Cardiac fibroblast (primary cell): Measurements from ENCODE around the gene CHST11.

Experiments used
- DNase-seq, 2 donors: peaks; one replicate each; pipeline versions ENCODE4 v3.0.0 to v3.0.0-alpha.2; 2010; ENCODE audit warnings: low read depth in 2 of 2
- H3K4me3 ChIP-seq, 2 donors: replicated peaks in 1 of 2; 1 replicate in 1 of 2; 2 replicates in 1 of 2; pipeline ENCODE4 v1.5.1; 2011; ENCODE audit warnings: low read depth in 2 of 2, low read length in 2 of 2, mild to moderate bottlenecking in 2 of 2, moderate library complexity in 1 of 2
- CTCF ChIP-seq: IDR thresholded peaks from one replicate; pipeline ENCODE4 v1.5.1; 2011; ENCODE audit warnings: low read depth, mild to moderate bottlenecking, low read length, inconsistent platforms

Gene CHST11

GRCh38 chr12:104544836-104545235 lies 88.1 kb downstream of the CHST11 start:
- no peak for TF ChIP-seq CTCF
- H3K4me3 ChIP-seq, result no peak overlapping the region
- no peak for DNase-seq

GRCh38 chr12:104546575-104546974 lies 89.8 kb downstream of the CHST11 start:
- no peak overlapping the region for H3K4me3 ChIP-seq
- TF ChIP-seq CTCF, result no peak
- no peak for DNase-seq

DNA sequence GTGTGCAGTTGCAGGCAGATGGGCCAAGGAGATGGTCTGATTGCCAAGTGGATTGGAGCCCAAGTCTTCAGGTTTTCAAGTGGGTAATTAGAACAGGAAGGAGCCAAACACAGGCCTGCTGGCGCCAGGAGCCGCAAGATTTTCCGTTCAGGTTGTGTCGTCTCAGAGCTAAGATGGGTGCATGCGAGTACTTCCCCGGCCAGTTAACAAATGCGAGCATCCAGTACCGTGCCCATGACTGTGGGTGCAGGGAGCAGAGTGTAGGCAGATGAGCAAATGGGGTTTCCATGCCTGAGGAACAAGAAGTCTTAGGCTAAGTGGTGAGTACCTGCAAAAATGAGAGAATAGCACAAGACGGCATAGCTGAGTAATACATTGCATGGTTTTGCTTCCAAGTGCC lies 90.5 kb downstream of the CHST11 start:
- TF ChIP-seq CTCF, result no peak
- H3K4me3 ChIP-seq, result no peak overlapping the region
- no peak for DNase-seq

DNA sequence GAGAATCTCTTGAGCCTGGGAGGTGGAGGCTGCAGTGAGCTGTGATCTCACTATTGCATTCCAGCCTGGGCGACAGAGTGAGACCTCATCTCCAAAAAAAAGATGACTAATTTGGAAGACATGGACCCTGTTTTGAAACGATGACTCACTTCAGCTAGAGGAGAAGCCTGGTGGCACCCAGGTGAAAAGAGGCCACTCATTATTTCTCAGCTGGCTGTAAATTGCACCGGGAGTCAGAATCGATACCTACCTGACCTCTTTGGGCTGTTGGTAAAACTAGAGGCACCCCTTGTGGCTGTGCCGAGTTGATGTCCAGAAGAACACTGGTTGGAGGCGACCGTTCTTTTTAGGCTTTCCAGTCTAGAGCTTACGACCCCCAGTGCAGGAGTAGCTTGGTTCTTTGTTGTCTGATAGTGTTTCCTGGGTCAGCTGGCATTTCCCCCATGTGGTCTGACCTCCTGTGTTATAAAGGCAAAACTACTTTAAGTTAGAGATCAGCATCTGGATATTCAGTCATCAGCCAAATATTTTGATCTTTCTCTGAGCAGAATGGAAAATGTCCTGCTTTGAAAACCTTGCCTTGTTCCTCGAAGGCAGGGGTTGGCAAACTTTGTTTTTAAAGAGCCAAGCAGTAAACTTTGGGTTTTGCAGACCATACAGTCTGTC lies 93.2 kb downstream of the CHST11 start:
- no peak for TF ChIP-seq CTCF
- DNase-seq, result peak in 1 of 2 donors; percentile 54
- H3K4me3 ChIP-seq, result no peak overlapping the region

- no peak overlapping the region for H3K4me3 ChIP-seq
- TF ChIP-seq CTCF, result no peak
- no peak for DNase-seq
Observed at GRCh38 chr12:104551313-104551931, 94.7 kb downstream of the CHST11 start.

DNA sequence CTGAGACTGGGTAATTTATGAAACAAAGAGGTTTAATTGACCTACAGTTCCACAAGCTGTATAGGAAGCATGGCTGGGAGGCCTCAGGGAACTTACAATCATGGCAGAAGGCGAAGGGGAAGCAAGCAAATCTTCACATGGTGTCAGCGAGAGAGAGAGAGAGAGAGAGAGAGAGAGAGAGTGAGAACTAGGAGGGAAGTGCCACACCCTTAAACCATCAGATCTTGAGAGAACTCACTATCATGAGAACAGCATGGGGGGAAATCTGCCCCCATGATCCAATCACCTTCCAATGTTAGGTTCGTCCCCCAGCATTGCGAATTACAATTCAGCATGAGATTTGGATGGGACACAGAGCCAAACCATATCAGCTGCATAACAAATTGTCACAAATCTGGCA lies 96.7 kb downstream of the CHST11 start:
- TF ChIP-seq CTCF, result no peak
- no peak for DNase-seq
- no peak overlapping the region for H3K4me3 ChIP-seq
